GM19240 (cell line): ENCODE results near the gene HIVEP1.

Experiments used
- DNase-seq: peaks from one replicate; pipeline ENCODE4 v3.0.0; 2011; ENCODE audit warnings: low spot score; ENCODE audit not compliant: insufficient read length

HIVEP1 gene

DNA sequence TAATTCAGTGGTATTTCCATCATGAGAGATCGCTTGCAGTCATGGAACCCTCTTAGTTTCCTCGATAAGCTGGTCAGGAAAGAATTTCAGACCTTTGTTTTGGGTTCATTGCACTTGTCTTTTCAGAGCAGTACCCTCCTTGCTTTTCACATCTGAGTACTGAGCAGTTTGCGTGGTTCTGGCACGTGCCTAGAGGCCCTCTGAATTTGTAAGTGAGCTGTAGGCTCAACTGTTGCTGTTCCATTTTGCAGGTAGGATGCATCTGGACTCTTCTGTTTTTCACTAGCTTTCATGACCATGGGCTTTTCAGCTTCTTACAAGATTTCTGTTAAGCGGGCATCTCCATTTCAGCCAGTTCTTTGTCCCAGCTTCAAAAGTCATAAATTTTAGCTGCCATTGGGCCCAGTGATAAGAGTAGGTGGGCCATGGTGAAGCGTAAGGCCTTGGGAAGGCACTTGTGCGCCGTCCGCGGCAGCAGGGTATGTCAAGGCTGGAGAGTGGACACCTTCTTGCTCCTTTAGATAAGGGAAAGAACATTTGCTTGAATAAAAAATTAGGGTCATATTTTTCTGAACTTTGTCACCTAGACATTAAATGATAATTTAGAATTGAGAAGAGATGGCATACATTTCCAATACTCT, 35.8 kb downstream of the HIVEP1 start:
- DNase-seq = no peak

DNA sequence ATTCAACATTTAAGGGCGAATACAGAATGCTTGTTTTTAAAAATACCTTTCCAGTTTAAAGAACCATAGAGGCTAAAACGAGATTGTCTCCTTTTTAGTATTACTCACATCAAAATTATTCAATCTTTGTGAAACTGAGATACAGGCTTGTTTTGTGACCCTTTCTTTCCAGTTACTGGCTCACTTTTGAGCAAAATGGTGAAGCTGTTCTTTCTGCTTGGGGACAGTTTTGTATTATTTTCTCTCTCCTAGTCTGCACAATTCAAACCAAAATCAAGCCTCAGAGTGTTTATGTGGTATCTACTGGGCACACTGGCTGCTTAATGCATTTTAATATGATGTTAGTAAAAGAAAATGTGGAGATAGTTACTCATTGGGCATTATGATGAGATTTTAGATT, 36.5 kb downstream of the HIVEP1 start:
- DNase-seq = no peak

DNA sequence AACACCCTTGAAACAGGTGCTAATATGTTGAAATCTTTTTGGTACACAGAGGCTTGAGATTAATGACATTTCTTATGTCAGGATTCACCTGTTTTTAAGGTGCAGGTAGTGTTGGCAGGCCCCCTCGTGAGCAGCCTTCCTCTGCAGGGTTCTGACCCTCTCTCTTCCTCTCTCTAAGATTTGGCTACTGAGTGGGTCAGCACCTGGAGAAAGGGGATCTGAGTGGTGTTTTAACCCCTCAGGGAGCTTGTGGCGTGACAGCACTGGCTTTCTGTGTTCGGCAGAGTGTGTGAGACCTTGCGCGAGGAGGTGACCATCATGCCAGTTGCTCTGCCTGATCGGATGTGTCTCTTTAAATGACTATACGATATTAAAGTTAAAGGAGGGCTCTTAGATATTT, 37.1 kb downstream of the HIVEP1 start:
- DNase-seq = no peak

DNA sequence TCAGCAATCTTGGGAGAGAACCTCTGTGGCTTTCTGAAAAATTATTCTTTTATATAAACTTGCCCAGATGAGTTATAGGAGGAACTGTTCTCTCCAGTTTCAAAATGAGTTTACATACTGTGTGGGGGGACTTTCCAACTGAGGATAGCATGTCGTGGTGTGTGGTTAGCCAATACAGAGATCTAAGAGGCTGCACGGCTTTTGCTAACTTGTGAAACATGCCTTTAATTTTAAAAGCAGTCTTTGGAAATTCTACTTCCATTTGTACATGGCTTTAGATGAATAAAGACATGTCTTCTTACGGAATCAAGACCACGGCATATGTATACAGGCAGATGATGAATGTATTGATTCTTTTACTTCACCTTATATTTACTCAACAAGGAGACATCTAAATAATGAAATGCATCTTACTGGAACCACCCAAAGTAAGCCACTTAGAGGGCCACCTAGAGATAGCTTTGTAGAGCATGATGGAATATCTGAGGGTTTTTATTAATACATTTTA, 39.8 kb downstream of the HIVEP1 start:
- DNase-seq = no peak

DNA sequence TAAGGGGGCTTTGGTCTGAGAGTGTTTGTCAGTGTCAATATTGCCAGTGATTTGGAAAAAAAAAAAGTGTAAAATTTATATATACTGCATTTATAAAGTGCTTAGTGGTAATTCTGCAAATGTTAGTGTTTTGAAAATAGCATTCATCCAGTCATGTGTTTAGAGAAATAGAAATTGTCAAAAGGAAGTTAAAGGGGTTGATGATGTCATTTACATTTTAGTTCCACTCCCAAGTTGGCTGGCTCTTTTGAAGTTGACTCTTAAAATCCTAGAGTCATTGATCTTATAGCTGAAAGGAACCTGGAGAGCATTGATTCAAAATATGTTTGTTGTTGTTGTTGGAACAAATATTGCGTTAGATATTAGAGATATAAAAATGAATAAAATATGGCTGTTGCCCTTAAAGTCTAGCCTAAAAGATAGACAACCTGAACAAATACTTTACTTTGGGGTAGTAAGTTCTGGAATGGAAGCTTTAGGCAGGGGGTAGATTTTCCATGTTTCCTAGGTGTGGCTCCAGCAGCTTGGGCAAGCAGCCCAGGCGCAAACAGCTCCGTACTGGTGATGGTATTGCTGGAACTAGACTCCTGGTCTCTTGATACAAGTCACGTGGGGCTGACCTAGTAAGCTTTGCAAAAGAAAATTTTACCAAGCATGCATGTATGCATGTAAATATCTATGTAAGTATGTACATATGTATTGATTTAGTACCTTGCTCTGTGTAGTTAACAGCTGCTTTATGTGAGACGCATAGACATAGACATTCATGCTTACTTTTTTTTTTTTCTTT, 46.3 kb downstream of the HIVEP1 start:
- DNase-seq = no peak

DNA sequence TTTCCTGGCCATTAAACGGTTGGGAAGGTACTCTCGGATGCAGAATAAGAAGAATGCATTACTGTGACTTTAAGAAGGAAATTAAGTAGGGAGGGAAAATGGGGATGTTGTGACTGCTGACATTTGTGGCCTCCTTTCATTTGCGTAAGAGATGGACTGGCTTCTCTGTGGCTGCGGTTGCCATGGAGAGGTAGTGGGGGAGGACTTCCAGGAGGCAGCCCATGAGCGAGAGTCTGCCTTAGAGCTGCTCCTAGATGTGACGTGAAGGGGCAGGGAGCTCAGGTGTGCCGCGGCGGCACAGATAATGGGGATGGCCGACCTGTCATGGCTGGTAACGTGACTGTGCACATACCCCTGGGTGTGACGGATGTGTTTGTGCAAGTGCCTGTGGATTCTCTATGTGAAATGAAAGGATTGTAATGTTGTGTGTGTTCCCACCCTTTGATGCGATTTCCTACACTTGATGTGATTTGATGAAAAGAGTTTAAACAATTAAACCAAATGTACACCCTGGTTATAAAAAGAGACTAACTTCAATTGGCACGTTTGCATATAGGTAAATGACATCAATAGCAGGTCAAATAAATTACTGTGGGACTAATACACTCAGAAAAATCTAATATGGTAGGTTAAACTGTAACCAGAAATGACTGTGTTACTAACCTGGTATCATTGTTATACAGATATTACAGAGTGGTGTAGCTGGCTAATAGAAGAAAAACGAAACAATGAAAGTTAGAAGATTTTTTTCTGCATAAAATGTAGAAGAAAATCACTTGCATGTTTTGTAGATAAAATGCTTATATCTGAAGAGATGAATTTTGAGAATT, 48.9 kb downstream of the HIVEP1 start:
- DNase-seq = no peak

DNA sequence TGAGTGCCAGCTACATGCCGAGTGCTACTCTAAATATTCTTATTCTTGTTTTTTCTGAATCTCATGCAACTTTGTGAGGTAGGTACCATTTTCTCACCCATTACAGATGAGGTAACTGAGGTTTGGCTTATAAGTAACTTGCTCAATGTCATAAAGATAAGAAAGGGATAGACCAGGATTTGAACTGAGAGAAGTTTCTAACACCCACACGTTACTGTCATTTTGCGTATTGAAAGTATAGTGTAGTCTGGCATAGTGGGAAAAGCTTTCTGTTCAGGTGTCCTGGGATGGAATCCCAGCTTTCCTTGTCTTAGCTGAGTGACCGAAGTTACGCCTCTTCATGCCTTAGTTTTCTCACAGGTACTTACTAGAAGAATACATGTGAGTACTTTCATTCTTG, 50.5 kb downstream of the HIVEP1 start:
- no peak for DNase-seq

DNA sequence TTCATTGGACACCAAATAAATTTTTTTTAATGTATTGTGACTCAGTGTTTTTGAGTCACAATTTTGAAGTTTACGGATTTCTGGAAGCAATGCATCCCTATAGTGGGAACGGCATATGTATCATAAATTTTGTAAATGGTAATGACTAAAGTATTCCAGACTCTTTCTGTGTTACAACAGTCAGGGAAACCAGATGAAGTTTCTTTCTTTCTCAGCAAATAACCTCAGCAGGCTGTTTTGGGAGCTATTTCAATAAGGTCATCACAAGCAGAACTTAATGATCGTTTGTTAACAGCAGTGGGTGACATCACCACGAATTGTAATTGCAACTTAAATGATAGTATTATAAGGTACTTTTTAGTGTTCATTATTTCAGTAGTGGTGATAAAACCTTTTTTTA, 52.0 kb downstream of the HIVEP1 start:
- no peak for DNase-seq

DNA sequence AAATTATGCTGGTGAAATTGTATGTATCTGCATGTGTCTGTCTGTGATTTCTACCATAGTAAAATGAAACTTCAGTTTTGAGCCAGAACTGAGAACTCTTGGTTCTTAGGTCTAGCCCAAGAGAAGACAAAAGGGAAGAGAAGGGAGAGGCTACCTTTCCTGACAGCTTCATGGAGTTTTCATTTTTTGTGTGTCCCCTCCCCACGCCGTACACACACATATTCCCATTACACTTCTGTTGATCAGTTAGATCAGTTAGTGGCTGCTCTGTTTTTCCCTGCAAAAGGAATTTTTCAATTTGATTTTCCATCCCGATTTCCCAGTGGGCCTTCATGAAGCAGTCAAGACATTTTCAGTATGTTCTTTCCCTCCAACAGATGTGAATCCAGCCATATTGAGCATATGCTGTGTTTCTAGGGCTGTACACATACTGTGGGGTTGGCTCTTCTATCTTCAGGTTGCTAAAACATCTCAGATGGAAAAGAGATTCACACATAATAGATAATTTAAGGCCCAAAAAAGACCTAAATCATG, 52.5 kb downstream of the HIVEP1 start:
- DNase-seq = no peak

DNA sequence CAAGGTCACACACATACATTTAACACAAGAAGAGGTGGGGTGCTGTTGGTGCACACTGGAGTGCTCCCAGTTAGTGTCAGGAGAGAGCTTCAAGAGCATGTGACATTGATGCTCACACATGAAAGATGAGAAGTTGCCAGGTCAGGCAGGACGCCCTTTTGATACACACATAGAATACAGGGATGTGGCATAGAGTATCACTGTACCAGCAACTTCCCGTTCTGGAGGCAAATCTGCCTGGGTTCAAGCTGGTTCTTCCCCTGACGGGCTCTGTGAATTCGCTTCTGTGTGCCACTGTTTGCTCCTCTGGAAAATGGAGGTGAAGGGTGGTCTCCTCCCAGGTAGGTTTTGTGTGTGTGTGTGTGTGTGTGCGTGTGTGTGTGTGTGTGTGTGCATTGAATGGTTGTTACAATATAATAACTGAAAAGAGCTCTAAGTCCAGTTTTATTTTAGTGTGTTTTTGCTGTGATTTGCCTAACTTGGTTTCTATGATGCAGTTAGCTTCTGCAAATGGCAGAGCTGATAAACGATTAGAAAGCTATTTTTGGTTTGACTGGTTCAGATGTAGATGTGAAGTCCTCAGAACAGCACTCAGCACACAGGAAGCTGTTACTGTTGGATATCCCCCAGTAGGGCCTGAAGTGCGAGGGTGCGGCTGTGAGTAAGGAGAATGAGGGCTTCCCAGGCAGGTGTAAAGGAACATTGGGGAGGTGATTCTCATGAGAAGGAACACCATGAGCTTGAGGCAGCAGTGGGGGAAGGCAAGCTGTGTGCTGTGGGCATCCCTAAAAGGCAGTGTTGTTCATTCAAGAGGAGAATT, 53.4 kb downstream of the HIVEP1 start:
- no peak for DNase-seq

DNA sequence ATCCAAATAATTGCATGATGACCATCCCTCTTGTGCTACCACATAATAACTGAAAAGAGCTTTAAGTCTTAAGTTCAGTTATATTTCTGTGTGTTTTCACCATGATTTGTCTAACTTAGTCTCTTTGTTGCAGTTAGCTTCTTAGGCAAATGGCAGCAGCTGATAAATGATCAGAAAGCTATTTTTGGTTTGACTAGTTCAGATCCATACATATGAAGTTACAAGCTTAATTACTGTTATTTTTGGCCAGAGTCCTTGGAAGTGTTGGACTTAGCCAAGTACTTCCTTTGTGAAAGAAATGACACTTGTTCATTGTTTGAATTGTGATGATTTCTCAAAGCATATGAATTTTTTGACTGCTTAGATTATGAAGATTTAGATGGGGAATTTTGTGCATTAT, 54.2 kb downstream of the HIVEP1 start:
- no peak for DNase-seq

DNA sequence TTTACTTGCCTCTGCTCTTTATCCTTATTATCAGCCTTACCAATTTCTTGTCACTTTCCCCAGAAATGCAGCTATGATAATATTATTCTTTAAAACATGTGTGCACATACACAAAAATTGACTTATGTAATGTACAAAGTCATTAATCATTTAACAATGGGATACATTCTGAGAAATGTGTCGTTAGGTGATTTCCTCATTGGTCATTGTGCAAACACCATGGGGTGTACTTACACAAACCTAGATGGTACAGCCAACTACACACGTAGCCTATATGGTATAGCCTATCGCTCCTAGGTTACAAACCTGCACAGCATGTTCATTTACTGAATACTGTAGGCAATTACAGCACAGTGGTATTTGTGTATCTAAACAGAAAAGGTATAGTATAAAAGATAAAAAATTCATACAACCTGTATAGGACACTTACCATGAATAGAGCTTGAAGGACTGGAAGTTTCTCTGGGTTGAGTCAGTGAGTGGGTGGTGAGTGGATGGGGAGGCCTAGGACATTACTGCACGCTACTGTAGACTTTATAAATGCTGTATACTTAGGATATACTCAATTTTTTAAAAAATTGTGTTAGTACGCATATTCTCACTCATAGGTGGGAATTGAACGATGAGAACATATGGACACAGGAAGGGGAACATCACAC, 56.9 kb downstream of the HIVEP1 start:
- DNase-seq = no peak

DNA sequence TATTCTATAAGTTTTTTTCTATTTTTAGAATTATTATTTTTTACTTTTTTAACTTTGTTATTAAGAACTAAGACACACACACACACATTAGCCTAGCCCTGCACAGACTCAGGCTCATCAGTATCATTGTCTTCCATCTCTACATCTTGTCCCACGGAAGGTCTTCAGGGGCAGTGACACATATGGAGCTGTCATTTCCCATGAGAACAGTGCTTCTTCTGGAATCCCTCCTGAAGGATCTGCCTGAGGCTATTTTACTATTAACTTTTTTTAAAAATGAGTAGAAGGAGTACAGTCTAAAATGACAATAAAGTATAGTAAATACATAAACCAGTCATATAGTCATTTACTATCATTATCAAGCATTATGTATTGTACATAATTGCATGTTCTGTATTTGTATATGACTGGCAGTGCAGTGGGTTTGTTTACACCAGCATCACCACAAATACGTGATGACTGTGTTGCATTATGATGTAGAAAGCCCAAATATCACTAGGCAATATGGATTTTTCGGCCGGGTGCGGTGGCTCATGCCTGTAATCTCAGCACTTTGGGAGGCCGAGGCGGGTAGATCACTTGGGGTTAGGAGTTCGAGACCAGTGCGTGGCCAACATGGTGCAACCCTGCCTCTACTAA, 57.9 kb downstream of the HIVEP1 start:
- no peak for DNase-seq

DNA sequence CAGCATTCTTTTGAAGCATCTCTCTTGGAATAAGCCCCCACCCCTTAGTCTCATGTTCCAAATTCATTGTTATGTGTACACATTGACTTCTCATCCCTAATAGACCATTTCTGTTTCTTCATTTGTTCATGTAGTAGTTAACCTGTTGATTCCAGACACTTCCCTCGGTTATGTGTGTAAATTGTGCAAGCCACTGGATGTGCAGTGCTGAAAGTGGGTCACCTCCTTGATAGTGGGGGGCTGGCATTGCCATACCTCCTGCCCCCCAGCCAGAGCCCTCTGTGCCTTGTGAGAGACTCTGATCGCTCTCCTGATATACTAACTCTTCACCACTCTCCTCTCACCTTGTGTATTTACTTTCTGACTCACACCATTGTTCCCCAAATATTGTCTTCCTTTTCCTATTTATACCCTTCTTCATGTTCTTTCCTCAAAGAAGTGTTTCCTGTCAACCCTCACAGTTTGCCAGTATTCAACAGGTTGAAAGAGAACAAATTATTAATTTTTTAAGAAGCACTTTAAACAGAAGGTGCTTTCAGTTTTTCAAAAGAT, 59.0 kb downstream of the HIVEP1 start:
- DNase-seq = no peak

DNA sequence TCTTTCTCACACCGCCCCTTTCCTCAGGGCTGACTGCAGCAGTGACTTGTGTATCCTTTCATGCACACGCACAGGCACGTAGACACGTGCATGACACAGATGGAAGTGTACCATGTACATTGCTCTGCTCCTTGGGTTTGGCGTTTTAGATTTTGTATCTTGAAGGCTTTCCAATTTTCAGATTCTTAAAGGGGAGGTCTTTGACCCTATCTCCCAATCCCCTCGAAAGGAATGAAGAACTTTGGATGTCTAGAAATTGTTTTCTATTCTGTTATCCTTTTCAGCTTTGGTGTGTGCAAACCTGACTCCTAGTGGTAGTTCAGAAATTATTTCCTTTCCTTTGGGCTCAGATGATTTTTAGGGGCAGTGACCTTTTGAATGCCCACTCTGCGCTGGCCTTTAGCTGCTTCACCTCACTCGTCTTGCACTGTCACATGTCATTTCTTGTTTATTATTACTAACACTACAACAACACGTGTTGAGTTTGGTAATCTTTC, 63.0 kb downstream of the HIVEP1 start:
- DNase-seq = no peak

DNA sequence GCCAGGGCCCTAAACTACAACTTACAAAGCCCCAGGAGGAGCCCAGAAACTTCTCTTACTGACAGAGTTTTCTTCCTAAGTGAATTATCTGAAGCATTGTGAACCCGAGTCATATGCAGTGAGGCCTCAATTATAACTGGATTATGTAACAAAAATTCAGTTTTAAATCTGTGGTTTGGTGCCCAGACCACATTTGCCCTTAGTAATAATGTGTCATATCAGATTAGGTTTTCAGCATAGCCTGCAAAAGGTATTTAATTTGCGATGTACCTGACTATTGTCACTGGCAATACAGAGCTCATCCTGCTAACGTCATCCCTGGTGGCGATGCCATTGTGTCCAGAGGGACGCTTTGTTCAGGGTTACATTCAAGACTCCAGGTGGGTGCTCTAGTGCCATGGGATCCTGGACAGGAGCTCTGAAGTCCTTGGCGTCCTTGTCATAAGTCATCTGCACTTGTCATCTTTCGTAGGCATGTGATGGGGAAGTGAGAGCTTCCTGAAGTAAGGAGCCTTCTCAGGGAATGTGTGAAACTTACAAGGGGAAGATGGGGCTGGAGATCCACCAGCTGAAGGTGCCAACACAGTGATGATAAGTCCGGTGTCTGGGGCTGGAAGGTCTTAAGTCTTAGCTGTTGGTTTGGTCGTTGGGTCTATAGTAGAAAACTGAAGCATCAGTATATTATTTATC, 65.1 kb downstream of the HIVEP1 start:
- no peak for DNase-seq

DNA sequence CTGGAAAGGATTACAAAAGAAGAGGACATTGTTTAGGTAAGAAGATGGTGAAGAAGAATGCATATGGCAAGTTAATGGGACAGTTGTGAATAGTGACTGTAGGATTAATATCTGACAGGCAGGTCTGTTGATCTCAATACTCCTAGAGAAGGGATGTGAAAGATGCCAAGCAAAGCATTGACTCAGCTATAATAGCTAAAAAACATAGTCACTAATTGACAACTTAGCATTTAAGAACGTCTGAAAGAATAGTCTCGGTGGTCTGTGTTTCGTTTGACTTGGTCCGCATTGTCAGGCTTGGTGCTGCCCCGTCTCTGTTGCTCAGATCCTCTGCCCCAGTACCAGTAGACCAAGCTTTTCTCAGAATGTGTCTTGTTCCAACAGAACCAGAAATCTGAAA, 65.9 kb downstream of the HIVEP1 start:
- DNase-seq = no peak

DNA sequence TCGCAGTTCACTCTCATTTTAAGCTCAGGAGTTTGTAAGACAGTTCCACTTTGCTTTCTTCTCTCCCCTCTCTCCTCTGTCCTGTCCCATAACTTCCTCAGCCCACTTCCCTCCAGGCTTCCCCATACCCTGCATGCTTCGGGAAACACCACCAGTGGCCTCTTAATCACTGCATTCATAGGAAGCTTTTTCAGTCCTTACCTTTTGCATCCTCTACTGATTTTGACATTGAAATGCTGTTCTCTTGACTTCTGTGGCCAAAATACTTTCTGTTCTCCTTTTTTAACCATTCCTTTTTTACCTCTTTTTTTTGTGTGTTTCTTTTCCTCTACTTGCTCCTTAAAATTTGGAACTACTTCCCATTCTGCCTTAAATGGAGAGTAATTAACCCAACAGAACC, 69.7 kb downstream of the HIVEP1 start:
- DNase-seq = no peak

DNA sequence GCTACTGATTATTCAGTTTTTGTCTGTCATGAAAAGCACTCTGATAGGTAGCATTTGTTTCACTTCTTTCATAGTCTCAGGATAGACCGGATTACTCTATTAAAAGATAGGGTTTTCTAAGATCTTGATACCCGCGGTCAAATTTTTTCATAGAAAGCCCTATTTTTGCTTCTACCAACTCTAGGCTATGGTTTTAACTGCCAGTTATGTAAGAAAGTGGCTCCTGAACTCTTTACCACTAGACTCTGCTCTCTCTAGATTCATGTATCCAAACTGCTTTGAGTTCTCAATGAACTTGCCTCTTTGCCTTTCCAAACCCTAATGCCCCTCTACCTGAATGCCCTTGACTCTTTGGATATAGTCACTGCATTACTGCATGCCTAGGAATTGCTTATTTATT, 70.3 kb downstream of the HIVEP1 start:
- no peak for DNase-seq
